ENCODE results near the gene ADAMTS12.
A peak's percentile ranks its signal among the peaks of the same experiment; 100 is the strongest.

The ADAMTS12 gene

GRCh38 chr5:33635582-33635981, 256.2 kb downstream of the ADAMTS12 start:
- Histone ChIP-seq H3K4me2 (ENCODE audit: low read length) (no peak overlapping the region), H3K4me1 (ENCODE audit: control insufficient read depth, insufficient read depth, low read length) (no peaks in the 10 kb centered on the region), H3K36me3 (ENCODE audit: insufficient read depth, low read length) (no peaks in the 10 kb centered on the region), H3K9ac (ENCODE audit: low read depth, low read length) (no peak overlapping the region), H3K27me3 (ENCODE audit: control insufficient read depth, insufficient read depth, low read length) (no peaks in the 10 kb centered on the region), H3K4me3 (ENCODE audit: low read length) (no peak overlapping the region), H3K9me3 (replicated peaks; ENCODE audit: low read length) (no peaks in the 10 kb centered on the region)

GRCh38 chr5:33633699-33634098, 258.1 kb downstream of the ADAMTS12 start:
- H3K4me3 ChIP-seq (ENCODE audit: low read length), result no peak overlapping the region
- H3K27me3 ChIP-seq (ENCODE audit: control insufficient read depth, insufficient read depth, low read length), result no peaks in the 10 kb centered on the region
- no peaks in the 10 kb centered on the region for H3K9me3 ChIP-seq (replicated peaks; ENCODE audit: low read length)
- no peaks in the 10 kb centered on the region for H3K4me1 ChIP-seq (ENCODE audit: control insufficient read depth, insufficient read depth, low read length)
- H3K36me3 ChIP-seq (ENCODE audit: insufficient read depth, low read length), result no peaks in the 10 kb centered on the region
- no peak overlapping the region for H3K4me2 ChIP-seq (ENCODE audit: low read length)
- H3K9ac ChIP-seq (ENCODE audit: low read depth, low read length), result no peak overlapping the region

- Histone ChIP-seq H3K4me1 (ENCODE audit: control insufficient read depth, insufficient read depth, low read length) (no peaks in the 10 kb centered on the region), H3K4me2 (ENCODE audit: low read length) (no peak overlapping the region), H3K27me3 (ENCODE audit: control insufficient read depth, insufficient read depth, low read length) (no peaks in the 10 kb centered on the region), H3K4me3 (ENCODE audit: low read length) (no peak overlapping the region), H3K9me3 (replicated peaks; ENCODE audit: low read length) (no peaks in the 10 kb centered on the region), H3K9ac (ENCODE audit: low read depth, low read length) (no peak overlapping the region), H3K36me3 (ENCODE audit: insufficient read depth, low read length) (no peaks in the 10 kb centered on the region)
Measured at GRCh38 chr5:33631786-33632185, 260.0 kb downstream of the ADAMTS12 start.

GRCh38 chr5:33631139-33631538, 260.7 kb downstream of the ADAMTS12 start:
- Histone ChIP-seq H3K4me1 (ENCODE audit: control insufficient read depth, insufficient read depth, low read length) (no peaks in the 10 kb centered on the region), H3K27me3 (ENCODE audit: control insufficient read depth, insufficient read depth, low read length) (no peaks in the 10 kb centered on the region), H3K9ac (ENCODE audit: low read depth, low read length) (no peak overlapping the region), H3K4me2 (ENCODE audit: low read length) (no peak overlapping the region), H3K9me3 (replicated peaks; ENCODE audit: low read length) (no peaks in the 10 kb centered on the region), H3K36me3 (ENCODE audit: insufficient read depth, low read length) (no peaks in the 10 kb centered on the region), H3K4me3 (ENCODE audit: low read length) (no peak overlapping the region)

GRCh38 chr5:33629999-33630398, 261.8 kb downstream of the ADAMTS12 start:
- Histone ChIP-seq H3K36me3 (ENCODE audit: insufficient read depth, low read length) (no peaks in the 10 kb centered on the region), H3K9me3 (replicated peaks; ENCODE audit: low read length) (no peaks in the 10 kb centered on the region), H3K9ac (ENCODE audit: low read depth, low read length) (no peak overlapping the region), H3K4me1 (ENCODE audit: control insufficient read depth, insufficient read depth, low read length) (no peaks in the 10 kb centered on the region), H3K4me2 (ENCODE audit: low read length) (no peak overlapping the region), H3K4me3 (ENCODE audit: low read length) (no peak overlapping the region), H3K27me3 (ENCODE audit: control insufficient read depth, insufficient read depth, low read length) (no peaks in the 10 kb centered on the region)

- no peaks in the 10 kb centered on the region for H3K36me3 ChIP-seq (ENCODE audit: insufficient read depth, low read length)
- H3K9me3 ChIP-seq (replicated peaks; ENCODE audit: low read length), result no peaks in the 10 kb centered on the region
- H3K27me3 ChIP-seq (ENCODE audit: control insufficient read depth, insufficient read depth, low read length), result no peaks in the 10 kb centered on the region
- H3K4me3 ChIP-seq (ENCODE audit: low read length), result no peak overlapping the region
- no peak overlapping the region for H3K4me2 ChIP-seq (ENCODE audit: low read length)
- no peak overlapping the region for H3K9ac ChIP-seq (ENCODE audit: low read depth, low read length)
- no peaks in the 10 kb centered on the region for H3K4me1 ChIP-seq (ENCODE audit: control insufficient read depth, insufficient read depth, low read length)
Measured at GRCh38 chr5:33628796-33629195, 263.0 kb downstream of the ADAMTS12 start.

GRCh38 chr5:33621514-33621913, 270.3 kb downstream of the ADAMTS12 start:
- Histone ChIP-seq H3K4me1 (ENCODE audit: control insufficient read depth, insufficient read depth, low read length) (no peaks in the 10 kb centered on the region), H3K36me3 (ENCODE audit: insufficient read depth, low read length) (no peaks in the 10 kb centered on the region), H3K27me3 (ENCODE audit: control insufficient read depth, insufficient read depth, low read length) (no peaks in the 10 kb centered on the region), H3K4me3 (ENCODE audit: low read length) (no peak overlapping the region), H3K9ac (ENCODE audit: low read depth, low read length) (no peak overlapping the region), H3K9me3 (replicated peaks; ENCODE audit: low read length) (no peaks in the 10 kb centered on the region), H3K4me2 (ENCODE audit: low read length) (no peak overlapping the region)

GRCh38 chr5:33614039-33614438, 277.8 kb downstream of the ADAMTS12 start:
- H3K4me2 ChIP-seq (ENCODE audit: low read length), result no peak overlapping the region
- H3K27me3 ChIP-seq (ENCODE audit: control insufficient read depth, insufficient read depth, low read length), result no peaks in the 10 kb centered on the region
- H3K4me1 ChIP-seq (ENCODE audit: control insufficient read depth, insufficient read depth, low read length), result peaks cover 16% of the 10 kb centered on the region
- H3K4me3 ChIP-seq (ENCODE audit: low read length), result no peak overlapping the region
- no peaks in the 10 kb centered on the region for H3K9me3 ChIP-seq (replicated peaks; ENCODE audit: low read length)
- H3K36me3 ChIP-seq (ENCODE audit: insufficient read depth, low read length), result no peaks in the 10 kb centered on the region
- no peak overlapping the region for H3K9ac ChIP-seq (ENCODE audit: low read depth, low read length)

- Histone ChIP-seq H3K9ac (ENCODE audit: low read depth, low read length) (peak overlapping the region; percentile 40), H3K36me3 (ENCODE audit: insufficient read depth, low read length) (no peaks in the 10 kb centered on the region), H3K4me3 (ENCODE audit: low read length) (peak overlapping the region; percentile 18), H3K4me2 (ENCODE audit: low read length) (peak overlapping the region; percentile 71), H3K9me3 (replicated peaks; ENCODE audit: low read length) (no peaks in the 10 kb centered on the region), H3K27me3 (ENCODE audit: control insufficient read depth, insufficient read depth, low read length) (no peaks in the 10 kb centered on the region), H3K4me1 (ENCODE audit: control insufficient read depth, insufficient read depth, low read length) (peaks cover 16% of the 10 kb centered on the region)
Measured at GRCh38 chr5:33612386-33612785, 279.4 kb downstream of the ADAMTS12 start.

GRCh38 chr5:33611877-33612276, 279.9 kb downstream of the ADAMTS12 start:
- peaks cover 16% of the 10 kb centered on the region for H3K4me1 ChIP-seq (ENCODE audit: control insufficient read depth, insufficient read depth, low read length)
- peak overlapping the region; percentile 71 for H3K4me2 ChIP-seq (ENCODE audit: low read length)
- H3K27me3 ChIP-seq (ENCODE audit: control insufficient read depth, insufficient read depth, low read length), result no peaks in the 10 kb centered on the region
- H3K9me3 ChIP-seq (replicated peaks; ENCODE audit: low read length), result no peaks in the 10 kb centered on the region
- peak overlapping the region; percentile 40 for H3K9ac ChIP-seq (ENCODE audit: low read depth, low read length)
- H3K4me3 ChIP-seq (ENCODE audit: low read length), result peak overlapping the region; percentile 18
- H3K36me3 ChIP-seq (ENCODE audit: insufficient read depth, low read length), result no peaks in the 10 kb centered on the region

GRCh38 chr5:33608344-33609041, 283.3 kb downstream of the ADAMTS12 start:
- Histone ChIP-seq H3K36me3 (ENCODE audit: insufficient read depth, low read length) (no peaks in the 10 kb centered on the region), H3K4me2 (ENCODE audit: low read length) (no peak overlapping the region), H3K4me1 (ENCODE audit: control insufficient read depth, insufficient read depth, low read length) (peaks cover 16% of the 10 kb centered on the region), H3K9ac (ENCODE audit: low read depth, low read length) (no peak overlapping the region), H3K9me3 (replicated peaks; ENCODE audit: low read length) (no peaks in the 10 kb centered on the region), H3K27me3 (ENCODE audit: control insufficient read depth, insufficient read depth, low read length) (no peaks in the 10 kb centered on the region), H3K4me3 (ENCODE audit: low read length) (no peak overlapping the region)

- no peak overlapping the region for H3K9ac ChIP-seq (ENCODE audit: low read depth, low read length)
Measured at GRCh38 chr5:33604503-33604902, 287.3 kb downstream of the ADAMTS12 start.

More at GRCh38 chr5:33604503-33604902, 287.3 kb downstream of the ADAMTS12 start:
- H3K36me3 ChIP-seq (ENCODE audit: insufficient read depth, low read length), result no peaks in the 10 kb centered on the region
- no peak overlapping the region for H3K4me3 ChIP-seq (ENCODE audit: low read length)
- no peaks in the 10 kb centered on the region for H3K27me3 ChIP-seq (ENCODE audit: control insufficient read depth, insufficient read depth, low read length)
- no peaks in the 10 kb centered on the region for H3K4me1 ChIP-seq (ENCODE audit: control insufficient read depth, insufficient read depth, low read length)
- H3K4me2 ChIP-seq (ENCODE audit: low read length), result no peak overlapping the region
- no peaks in the 10 kb centered on the region for H3K9me3 ChIP-seq (replicated peaks; ENCODE audit: low read length)

Measured in skeletal muscle satellite cell (primary cell).